DND-41 (cell line): ENCODE data around the gene CHST3.

Source experiments
- ATAC-seq: fragments of 200-7000 bp; cut with Tn5 transposase; 3 replicates; pipeline ENCODE4 v1.9.1; 2021; ENCODE audit warnings: low read depth; ENCODE audit not compliant: insufficient read depth
- DNase-seq: peaks from one replicate; pipeline ENCODE4 v3.0.0-alpha.2; 2020
- H2AFZ ChIP-seq: 2 replicates; pipeline ENCODE4 v1.6.0; 2012; ENCODE audit warnings: low read depth, low read length
- H3K27ac ChIP-seq: 2 replicates; pipeline ENCODE4 v1.5.1; 2012; ENCODE audit warnings: low read length, inconsistent platforms
- H3K27me3 ChIP-seq: fragments of 200-600 bp; sonication (generic); 2 replicates; pipeline ENCODE4 v1.6.0; 2012; ENCODE audit warnings: low read length, mild to moderate bottlenecking, inconsistent platforms; ENCODE audit not compliant: insufficient read depth, poor library complexity
- H3K36me3 ChIP-seq: 2 replicates; pipeline ENCODE4 v1.5.1; 2012; ENCODE audit warnings: low read length, inconsistent platforms; ENCODE audit not compliant: insufficient read depth
- H3K4me1 ChIP-seq: 2 replicates; pipeline ENCODE4 v1.5.1; 2012; ENCODE audit warnings: mild to moderate bottlenecking, low read length; ENCODE audit not compliant: insufficient read depth
- H3K4me2 ChIP-seq: 2 replicates; pipeline ENCODE4 v1.6.0; 2012; ENCODE audit warnings: mild to moderate bottlenecking, moderate library complexity, low read length, inconsistent platforms; ENCODE audit not compliant: insufficient read depth
- H3K4me3 ChIP-seq, 2 experiments: fragments of 200-600 bp in 1 of 2; shearing (Covaris generic) in 1 of 2; 2 replicates each; pipeline ENCODE4 v1.5.1; 2012 to 2016; ENCODE audit warnings: inconsistent platforms in 2 of 2, low read length in 2 of 2, mild to moderate bottlenecking in 2 of 2, low read depth in 1 of 2, moderate library complexity in 1 of 2
- H3K79me2 ChIP-seq: 2 replicates; pipeline ENCODE4 v1.6.0; 2012; ENCODE audit warnings: low read length, inconsistent platforms; ENCODE audit not compliant: insufficient read depth
- H3K9ac ChIP-seq: 2 replicates; pipeline ENCODE4 v1.6.0; 2012; ENCODE audit warnings: low read depth, mild to moderate bottlenecking, inconsistent platforms, low read length, moderate library complexity
- H3K9me3 ChIP-seq: 2 replicates; pipeline ENCODE4 v1.5.1; 2012; ENCODE audit warnings: low read length, moderate library complexity, mild to moderate bottlenecking, inconsistent platforms; ENCODE audit not compliant: insufficient read depth, severe bottlenecking
- H4K20me1 ChIP-seq: 2 replicates; pipeline ENCODE4 v1.6.0; 2012; ENCODE audit warnings: low read length; ENCODE audit not compliant: insufficient read depth
- CTCF ChIP-seq: IDR thresholded peaks from 2 replicates; pipeline ENCODE4 v1.5.1; 2012; ENCODE audit warnings: borderline replicate concordance, low read length, moderate library complexity, mild to moderate bottlenecking; ENCODE audit not compliant: poor library complexity, severe bottlenecking; ENCODE audit errors: extremely low read depth
- EZH2 ChIP-seq: IDR thresholded peaks from 3 replicates; pipeline ENCODE4 v1.6.1; 2012; ENCODE audit warnings: borderline replicate concordance, low read depth, mild to moderate bottlenecking, moderate library complexity, low read length, inconsistent platforms; ENCODE audit not compliant: severe bottlenecking

CHST3 gene

GRCh38 chr10:72043016-72043834 is 79.0 kb downstream of the CHST3 start:
- H3K4me1 ChIP-seq, result 0 out of 2 replicates have a peak, but pooled peaks cover under 1% of the 10 kb centered on the region
- H3K79me2 ChIP-seq, result no peaks in the 10 kb centered on the region
- no peak for ATAC-seq
- DNase-seq, result no peak
- no peak overlapping the region for H2AFZ ChIP-seq
- H3K27ac ChIP-seq, result no peak overlapping the region
- no peak overlapping the region for H3K4me2 ChIP-seq
- H3K4me3 ChIP-seq, result no peak overlapping the region
- H4K20me1 ChIP-seq, result no peaks in the 10 kb centered on the region
- no peaks in the 10 kb centered on the region for H3K9me3 ChIP-seq
- H3K9ac ChIP-seq, result no peak overlapping the region
- no peaks in the 10 kb centered on the region for H3K36me3 ChIP-seq
- H3K27me3 ChIP-seq, result no peaks in the 10 kb centered on the region
- TF ChIP-seq CTCF, result no peak
- no peak for TF ChIP-seq EZH2

- Histone ChIP-seq H3K4me3 (no peak overlapping the region), H2AFZ (no peak overlapping the region), H3K4me1 (0 out of 2 replicates have a peak, but pooled peaks cover 3% of the 10 kb centered on the region), H3K4me2 (no peak overlapping the region), H3K79me2 (no peaks in the 10 kb centered on the region), H3K9me3 (peaks cover 1% of the 10 kb centered on the region), H3K9ac (no peak overlapping the region), H4K20me1 (no peaks in the 10 kb centered on the region), H3K36me3 (no peaks in the 10 kb centered on the region), H3K27ac (no peak overlapping the region), H3K27me3 (no peaks in the 10 kb centered on the region)
- no peak for DNase-seq
- TF ChIP-seq CTCF, result no peak
- TF ChIP-seq EZH2, result no peak
- ATAC-seq, result no peak
Observed at GRCh38 chr10:72044417-72045041, 80.3 kb downstream of the CHST3 start.

- no peaks in the 10 kb centered on the region for H3K27me3 ChIP-seq
- no peak overlapping the region for H3K27ac ChIP-seq
- no peak overlapping the region for H3K4me3 ChIP-seq
- H3K9ac ChIP-seq, result no peak overlapping the region
- H3K4me1 ChIP-seq, result 0 out of 2 replicates have a peak, but pooled peaks cover 3% of the 10 kb centered on the region
- TF ChIP-seq CTCF (no peak), EZH2 (no peak)
- DNase-seq (no peak), ATAC-seq (no peak)
- no peak overlapping the region for H2AFZ ChIP-seq
- no peaks in the 10 kb centered on the region for H3K36me3 ChIP-seq
- H3K9me3 ChIP-seq, result peaks cover 2% of the 10 kb centered on the region
- no peaks in the 10 kb centered on the region for H3K79me2 ChIP-seq
- H3K4me2 ChIP-seq, result no peak overlapping the region
- no peaks in the 10 kb centered on the region for H4K20me1 ChIP-seq
Observed at GRCh38 chr10:72045586-72045985, 81.4 kb downstream of the CHST3 start.
